Measurements from ENCODE around the gene FRMPD1. TPM values are rescaled to one million over a fixed set of nuclear protein-coding genes. Genes with fewer than 3 reads are reported as not detected.

Gene FRMPD1
- total and polyA plus RNA-seq, 2 of the 4 experiments (the other 2 are of a cell fraction): not detected

GRCh38 chr9:37625036-37625757 lies 25.6 kb upstream of the FRMPD1 start:
- Histone ChIP-seq H3K23ac (ENCODE audit: low read depth, low read length) (no peak overlapping the region), H2BK5ac (ENCODE audit: low read depth, low read length, poor library complexity, severe bottlenecking) (no peak overlapping the region)
- CTCF ChIA-PET: interaction anchor here (0.6 kb wide), 1 partner anchor 289 kb away, joined by 3 read pairs; no protein-coding TSS in a partner anchor

More at GRCh38 chr9:37625036-37625757, 25.6 kb upstream of the FRMPD1 start:
- H2AK5ac ChIP-seq (ENCODE audit: low read depth, low read length): no peak overlapping the region
- no peak overlapping the region for H3K18ac ChIP-seq (ENCODE audit: low read depth, low read length)
- no peak overlapping the region for H2BK120ac ChIP-seq (ENCODE audit: low read depth, low read length)
- ATAC-seq (ENCODE audit: low read depth) (no peak), DNase-seq (no peak)
- no peak overlapping the region for H3K4me3 ChIP-seq (ENCODE audit: insufficient read depth, low read depth, low read length)
- no peak overlapping the region for H2AK9ac ChIP-seq (replicated peaks; ENCODE audit: low read depth, low read length, poor library complexity)
- H3K36me3 ChIP-seq (ENCODE audit: control insufficient read depth, insufficient read depth, low read length): no peaks in the 10 kb centered on the region
- H4K8ac ChIP-seq (ENCODE audit: low read depth in 2 of 2, low read length in 2 of 2): no peak overlapping the region
- no peak overlapping the region for H3K56ac ChIP-seq (ENCODE audit: extremely low read depth, insufficient read depth, low read length)
- H2AFZ ChIP-seq (replicated peaks; ENCODE audit: low read length, poor library complexity): no peak overlapping the region
- H3K9ac ChIP-seq (ENCODE audit: low read depth, low read length): no peak overlapping the region
- H4K5ac ChIP-seq (ENCODE audit: low read depth, low read length): no peak overlapping the region
- H3K9me1 ChIP-seq (ENCODE audit: insufficient read depth, low read length): no peaks in the 10 kb centered on the region
- peaks cover 9% of the 10 kb centered on the region for H3K27me3 ChIP-seq (ENCODE audit: control insufficient read depth, insufficient read depth, low read length)
- H3K9me3 ChIP-seq (ENCODE audit: control insufficient read depth, insufficient read depth, low read length): no peaks in the 10 kb centered on the region
- POLR2A ChIA-PET (ENCODE audit: unreplicated experiment): no interaction called here
- in situ Hi-C loops (cut with MboI; ENCODE audit: low sequenced_read_pairs) (no loop called here), intact Hi-C loops (cut with micrococcal nuclease) (no loop called here), dilution Hi-C loops (cut with HindIII; ENCODE audit: low sequenced_read_pairs, unreplicated experiment) (no loop called here)
- no peak overlapping the region for H2BK15ac ChIP-seq (ENCODE audit: low read depth, low read length)
- no peak overlapping the region for H3K14ac ChIP-seq (replicated peaks; ENCODE audit: low read depth, low read length)
- no peak overlapping the region for H3K4ac ChIP-seq (ENCODE audit: low read depth, low read length)
- no peaks in the 10 kb centered on the region for H3K79me1 ChIP-seq (ENCODE audit: low read depth in 1 of 2, low read length in 2 of 2)
- no TSS peak for BruUV-seq (replicated peaks)
- no peak overlapping the region for H3K27ac ChIP-seq (ENCODE audit: insufficient read depth, low read length)
- H3K4me2 ChIP-seq (ENCODE audit: low read depth, low read length): no peak overlapping the region
- no peaks in the 10 kb centered on the region for H4K20me1 ChIP-seq (ENCODE audit: insufficient read depth, low read length)
- H3K4me1 ChIP-seq (ENCODE audit: control insufficient read depth, insufficient read depth, low read length): peaks cover 2% of the 10 kb centered on the region
- no peak overlapping the region for H2BK20ac ChIP-seq (ENCODE audit: low read depth, low read length)
- WGBS, 2 experiments (ENCODE audit: extremely low coverage in 2 of 2, insufficient read length in 1 of 2): 81% methylated on average over 5 of the region's 5 CpGs; no CpG with 5 or more reads in 1 of the 2 experiments
- TF ChIP-seq RCOR1 (IDR thresholded peaks at IDR 0.05; ENCODE audit: insufficient replicate concordance, low read length): no peak
- no peak for TF ChIP-seq RFX5 (IDR thresholded peaks at IDR 0.05; ENCODE audit: low read depth, low read length)
- H4K91ac ChIP-seq (ENCODE audit: insufficient read depth, low read depth, low read length): no peak overlapping the region

Measured in IMR-90 (cell line).